Retina (tissue), 1 donor: Measurements from ENCODE around the gene SYNRG.
"Not testable (repeated sequence)": the region's sequence is repeated elsewhere in the genome, so short reads cannot be mapped to it uniquely, and the experiment has no call there.

ENCODE experiments used
- DNase-seq: peaks from one replicate; pipeline ENCODE4 v3.0.0-alpha.2; 2016

The SYNRG gene

GRCh38 chr17:37532756-37533155 lies 76.5 kb downstream of the SYNRG start:
- DNase-seq = no peak

- no peak for DNase-seq
These were observed 78.8 kb downstream of the SYNRG start for GRCh38 chr17:37530420-37530819.

- peak; percentile 28 for DNase-seq
These were observed 81.9 kb downstream of the SYNRG start for GRCh38 chr17:37527249-37527851.

GRCh38 chr17:37523715-37524219 lies 85.5 kb downstream of the SYNRG start:
- DNase-seq = no peak

GRCh38 chr17:37521821-37522220 lies 87.4 kb downstream of the SYNRG start:
- DNase-seq = no peak

- no peak for DNase-seq
These were observed 89.0 kb downstream of the SYNRG start for GRCh38 chr17:37520174-37520573.

GRCh38 chr17:37519251-37519985 lies 89.8 kb downstream of the SYNRG start:
- no peak for DNase-seq

GRCh38 chr17:37518826-37519225 lies 90.4 kb downstream of the SYNRG start:
- no peak for DNase-seq

- no peak for DNase-seq
These were observed 91.3 kb downstream of the SYNRG start for GRCh38 chr17:37517881-37518280.

GRCh38 chr17:37516127-37516571 lies 93.1 kb downstream of the SYNRG start:
- DNase-seq = peak; percentile 28

GRCh38 chr17:37513711-37514110 lies 95.5 kb downstream of the SYNRG start:
- no peak for DNase-seq

GRCh38 chr17:37512442-37513068 lies 96.7 kb downstream of the SYNRG start:
- DNase-seq = no peak

GRCh38 chr17:37511642-37512041 lies 97.6 kb downstream of the SYNRG start:
- DNase-seq = not testable (repeated sequence)

- DNase-seq = no peak
These were observed 99.2 kb downstream of the SYNRG start for GRCh38 chr17:37510056-37510455.

- no peak for DNase-seq
These were observed 102.1 kb downstream of the SYNRG start for GRCh38 chr17:37507111-37507510.

- DNase-seq = no peak
These were observed 102.5 kb downstream of the SYNRG start for GRCh38 chr17:37506678-37507077.

- no peak for DNase-seq
These were observed 103.9 kb downstream of the SYNRG start for GRCh38 chr17:37505333-37505732.

- no peak for DNase-seq
These were observed 106.1 kb downstream of the SYNRG start for GRCh38 chr17:37503148-37503547.

- DNase-seq = no peak
These were observed 106.9 kb downstream of the SYNRG start for GRCh38 chr17:37502009-37502936.

GRCh38 chr17:37500378-37500777 lies 108.8 kb downstream of the SYNRG start:
- DNase-seq = no peak

GRCh38 chr17:37494971-37495370 lies 114.2 kb downstream of the SYNRG start:
- DNase-seq = no peak

- DNase-seq = no peak
These were observed 114.8 kb downstream of the SYNRG start for GRCh38 chr17:37494401-37494831.
